SK-N-SH (cell line): ENCODE measurements around the gene TRIM47. TPM values are rescaled to one million over a fixed set of nuclear protein-coding genes. Genes with fewer than 3 reads are reported as not detected.
A peak's percentile ranks its signal among the peaks of the same experiment; 100 is the strongest.

Experiments used
- CTCF ChIA-PET: fragments of 300-600, 350-600 bp; formaldehyde crosslinking; extraction: SDS; loops from one replicate; lab custom pipeline; 2021; lab: Yijun Ruan, JAX
- POLR2A ChIA-PET: fragments of 350-600 bp; sonication (Branson Sonifier 250); formaldehyde crosslinking; extraction: SDS; loops from one replicate; lab custom pipeline; 2020; ENCODE audit warnings: antibody characterized with exemption, inconsistent platforms; lab: Yijun Ruan, JAX
- DNase-seq: peaks from one replicate; pipeline ENCODE4 v3.0.0; 2012
- H2AFZ ChIP-seq: fragments of 200-600 bp; sonication (generic); 2 replicates; pipeline ENCODE4 v1.8.1; 2016; ENCODE audit warnings: antibody characterized with exemption, mild to moderate bottlenecking, low read depth
- H3F3A ChIP-seq: fragments of 200-600 bp; sonication (generic); replicated peaks from 2 replicates; pipeline ENCODE3; 2016; ENCODE audit warnings: antibody characterized with exemption, mild to moderate bottlenecking; ENCODE audit not compliant: insufficient read depth
- H3K27ac ChIP-seq, 2 experiments: fragments of 200-500 bp in 1 of 2; fragments of 200-600 bp in 1 of 2; sonication (Bioruptor generic) in 1 of 2; sonication (generic), shearing (Covaris generic) in 1 of 2; 2 replicates each; pipeline versions ENCODE4 v1.5.1 to v1.6.1; 2014 to 2016; ENCODE audit warnings: low read depth in 2 of 2, inconsistent platforms in 1 of 2, low read length in 1 of 2, mild to moderate bottlenecking in 1 of 2, mixed read lengths in 1 of 2
- H3K27me3 ChIP-seq: fragments of 200-600 bp; sonication (generic), shearing (Covaris generic); 2 replicates; pipeline ENCODE4 v1.6.1; 2016; ENCODE audit warnings: mixed run types; ENCODE audit not compliant: insufficient read depth
- H3K36me3 ChIP-seq, 2 experiments: fragments of 200-500 bp in 1 of 2; fragments of 200-600 bp in 1 of 2; sonication (Bioruptor generic) in 1 of 2; sonication (generic) in 1 of 2; replicated peaks in 1 of 2; 2 replicates each; pipeline versions ENCODE3 to v1.5.1; 2014 to 2016; ENCODE audit warnings: low read length in 1 of 2, mild to moderate bottlenecking in 1 of 2; ENCODE audit not compliant: insufficient read depth in 2 of 2, control insufficient read depth in 1 of 2
- H3K4me1 ChIP-seq, 2 experiments: fragments of 200-500 bp in 1 of 2; fragments of 200-600 bp in 1 of 2; sonication (Bioruptor generic) in 1 of 2; sonication (generic), shearing (Covaris generic) in 1 of 2; 2 replicates each; pipeline versions ENCODE4 v1.5.1 to v1.6.1; 2014 to 2016; ENCODE audit warnings: low read depth in 1 of 2, low read length in 1 of 2, mixed run types in 1 of 2; ENCODE audit not compliant: insufficient read depth in 2 of 2, control insufficient read depth in 1 of 2
- H3K4me2 ChIP-seq: fragments of 200-600 bp; sonication (generic), shearing (Covaris generic); 2 replicates; pipeline ENCODE4 v1.6.1; 2017; ENCODE audit warnings: mixed run types
- H3K4me3 ChIP-seq, 2 experiments: fragments of 200-500 bp in 1 of 2; fragments of 200-600 bp in 1 of 2; sonication (Bioruptor generic) in 1 of 2; sonication (generic), shearing (Covaris generic) in 1 of 2; 2 replicates each; pipeline versions ENCODE4 v1.5.1 to v1.8.1; 2014 to 2016; ENCODE audit warnings: low read depth in 2 of 2, inconsistent platforms in 1 of 2, low read length in 1 of 2, mild to moderate bottlenecking in 1 of 2, mixed read lengths in 1 of 2, moderate library complexity in 1 of 2
- H3K79me2 ChIP-seq: fragments of 200-600 bp; sonication (generic); 2 replicates; pipeline ENCODE4 v1.8.1; 2017; ENCODE audit warnings: mild to moderate bottlenecking; ENCODE audit not compliant: insufficient read depth
- H3K9ac ChIP-seq: fragments of 200-600 bp; sonication (generic); 2 replicates; pipeline ENCODE4 v1.6.1; 2017; ENCODE audit warnings: mixed run types
- H3K9me2 ChIP-seq: fragments of 200-600 bp; sonication (generic); 2 replicates; pipeline ENCODE4 v1.6.1; 2017; ENCODE audit warnings: mixed run types
- H3K9me3 ChIP-seq: fragments of 200-600 bp; sonication (generic); 2 replicates; pipeline ENCODE4 v1.6.1; 2017; ENCODE audit warnings: mixed run types, mild to moderate bottlenecking, moderate library complexity
- H4K20me1 ChIP-seq: fragments of 200-600 bp; sonication (generic); 2 replicates; pipeline ENCODE4 v1.6.1; 2017; ENCODE audit warnings: mild to moderate bottlenecking, mixed run types; ENCODE audit not compliant: insufficient read depth
- CHD2 ChIP-seq: fragments of 150-350 bp; IDR thresholded peaks from 2 replicates; pipeline ENCODE4 v1.6.1; 2018; ENCODE audit warnings: low read length; ENCODE audit not compliant: partially characterized antibody
- CTCF ChIP-seq: fragments of 200-600 bp; sonication (generic); IDR thresholded peaks from 2 replicates; pipeline ENCODE4 v1.6.1; 2017; ENCODE audit warnings: antibody characterized with exemption, mild to moderate bottlenecking, moderate library complexity
- ELF1 ChIP-seq: IDR thresholded peaks from 2 replicates; pipeline ENCODE4 v1.4.0; 2012
- EP300 ChIP-seq, 2 experiments: IDR thresholded peaks; 2 replicates each; pipeline versions ENCODE4 v1.4.0 to v1.6.1; 2012; ENCODE audit warnings: borderline replicate concordance in 1 of 2, low read depth in 1 of 2, low read length in 1 of 2
- FOSL2 ChIP-seq: IDR thresholded peaks from 2 replicates; pipeline ENCODE4 v1.4.0; 2012; ENCODE audit warnings: low read depth, mild to moderate bottlenecking, moderate library complexity, borderline replicate concordance
- JUND ChIP-seq: IDR thresholded peaks from 2 replicates; pipeline ENCODE4 v1.4.0; 2012
- MXI1 ChIP-seq: IDR thresholded peaks from 2 replicates; pipeline ENCODE4 v1.6.1; 2012; ENCODE audit warnings: mild to moderate bottlenecking, low read depth, low read length, improper control_type of control experiment
- NFIC ChIP-seq: IDR thresholded peaks from 2 replicates; pipeline ENCODE4 v1.4.0; 2012; ENCODE audit warnings: borderline replicate concordance
- NRF1 ChIP-seq: IDR thresholded peaks from 2 replicates; pipeline ENCODE4 v1.6.1; 2012; ENCODE audit warnings: low read depth, mild to moderate bottlenecking, low read length
- RAD21 ChIP-seq: IDR thresholded peaks from 2 replicates; pipeline ENCODE4 v1.6.1; 2012; ENCODE audit warnings: mild to moderate bottlenecking, low read length
- SIN3A ChIP-seq: IDR thresholded peaks from 2 replicates; pipeline ENCODE4 v1.6.1; 2012; ENCODE audit warnings: low read depth, mild to moderate bottlenecking, low read length, moderate library complexity, borderline replicate concordance
- TAF1 ChIP-seq: IDR thresholded peaks from 2 replicates; pipeline ENCODE4 v1.6.1; 2012; ENCODE audit warnings: low read depth, mild to moderate bottlenecking, low read length, moderate library complexity, borderline replicate concordance
- TCF12 ChIP-seq: IDR thresholded peaks from 2 replicates; pipeline ENCODE4 v1.4.0; 2012
- YY1 ChIP-seq: IDR thresholded peaks from 2 replicates; pipeline ENCODE4 v1.4.0; 2012; ENCODE audit warnings: low read depth, mild to moderate bottlenecking
- WGBS: methylation state at CpG from one replicate; pipeline ENCODE4 v1.1.6; 2017; ENCODE audit warnings: low lambda C conversion rate; 5-methylcytosine and 5-hydroxymethylcytosine counted together
- polyA plus RNA-seq, 3 experiments: library from polyadenylated mRNA; depleted of rRNA; stranded (reverse); fragments of >200 nt; gene quantifications; 2 replicates each; pipeline ENCODE4 v1.2.3, GENCODE V29; 2012
- TF ChIP-seq, protein P1 (sequence below): IDR thresholded peaks from 2 replicates; pipeline ENCODE4 v1.4.0; 2012; ENCODE audit warnings: low read depth

The TRIM47 gene
- polyA plus RNA-seq, 1 of the 3 experiments (the other 2 are of a cell fraction): 5.1 TPM

DNA sequence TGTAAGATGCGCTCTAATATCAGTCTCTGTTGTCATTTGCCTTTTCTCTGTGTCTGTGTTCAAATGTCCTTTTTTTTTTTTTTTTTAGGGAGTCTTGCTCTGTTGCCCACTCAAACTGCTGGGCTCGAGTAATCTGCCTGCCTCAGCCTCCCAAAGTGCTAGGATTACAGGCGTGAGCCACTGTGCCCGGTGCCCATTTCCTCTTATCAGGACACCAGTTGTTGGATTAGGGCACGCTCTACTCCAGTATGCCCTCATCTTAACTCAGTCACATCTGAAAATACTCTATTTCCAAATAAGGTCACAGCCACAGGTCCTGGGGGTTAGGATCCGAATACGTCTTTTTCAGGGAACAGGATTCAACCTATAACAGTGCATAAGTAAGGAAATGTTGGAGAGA is 1.9 kb upstream of the TRIM47 start:
- H3K27ac ChIP-seq: no peak overlapping the region
- H4K20me1 ChIP-seq: no peaks in the 10 kb centered on the region; the same call in 1 of the 2 replicates
- no peak overlapping the region for H3K4me2 ChIP-seq
- H3K9me3 ChIP-seq: no peaks in the 10 kb centered on the region
- H3K9ac ChIP-seq: no peak overlapping the region
- WGBS: 88% methylated on average over 7 of the region's 7 CpGs
- H3K27me3 ChIP-seq: no peaks in the 10 kb centered on the region
- H3K4me1 ChIP-seq: peaks cover 18 to 27% of the 10 kb centered on the region in 2 experiments; a peak in 3 of 4 replicates
- no peak overlapping the region for H3K4me3 ChIP-seq
- H3K79me2 ChIP-seq: no peaks in the 10 kb centered on the region
- TF ChIP-seq SIN3A (no peak), TCF12 (no peak), TAF1 (no peak), FOSL2 (no peak), EP300 (IDR thresholded peaks at IDR 0.05; ENCODE audit: borderline replicate concordance in 1 of 2, low read depth in 1 of 2, low read length in 1 of 2) (no peak), ELF1 (no peak), NFIC (no peak), JUND (no peak), RAD21 (no peak), YY1 (no peak)
- no peaks in the 10 kb centered on the region for H3K36me3 ChIP-seq
- H3F3A ChIP-seq: peaks cover 33% of the 10 kb centered on the region
- POLR2A ChIA-PET: interaction anchor here (1.3 to 1.5 kb wide), 2 partner anchors 13 to 100 kb away, joined by 4 read pairs; no protein-coding TSS in a partner anchor
- H3K9me2 ChIP-seq: no peaks in the 10 kb centered on the region
- no peak for DNase-seq
- CTCF ChIA-PET: interaction anchor here (0.7 to 15.4 kb wide), 3 partner anchors 13 to 97 kb away, joined by 3 to 214 read pairs (median 12); partner anchors contain the start of gene TRIM65
- no peak overlapping the region for H2AFZ ChIP-seq

- peak; percentile 93 for DNase-seq
- WGBS: 7% methylated on average over 11 of the region's 56 CpGs
Observed at GRCh38 chr17:75877752-75878173, 618 bp downstream of the TRIM47 start.

More at GRCh38 chr17:75877752-75878173, 618 bp downstream of the TRIM47 start:
- Histone ChIP-seq H3K9me3 (no peaks in the 10 kb centered on the region), H2AFZ (peak overlapping the region; percentile 74), H3K4me3 (peak overlapping the region; percentile 34 to 49), H3K9ac (no peak overlapping the region; the same call in 1 of the 2 replicates), H3K4me1 (peaks cover 27 to 32% of the 10 kb centered on the region in 2 experiments; a peak in 3 of 4 replicates), H3K36me3 (no peaks in the 10 kb centered on the region), H3K27ac (peak overlapping the region in 1 of 2 experiments; percentile 87; a peak in 1 of 4 replicates), H3K9me2 (no peaks in the 10 kb centered on the region), H3K27me3 (no peaks in the 10 kb centered on the region), H3F3A (peaks cover 33% of the 10 kb centered on the region), H3K4me2 (peak overlapping the region; percentile 76), H3K79me2 (no peaks in the 10 kb centered on the region), H4K20me1 (no peaks in the 10 kb centered on the region; the same call in 1 of the 2 replicates)
- ChIA-PET CTCF (interaction anchor here (0.6 to 15.4 kb wide), 21 partner anchors 10 to 130 kb away, joined by 3 to 214 read pairs (median 5); partner anchors contain the start of genes ACOX1, MRPL38, TEN1 and TRIM65), POLR2A (interaction anchor here (1.0 to 2.2 kb wide), 3 partner anchors 9 to 22 kb away, joined by 4 to 9 read pairs (median 4); partner anchors contain the start of gene WBP2)
- TF ChIP-seq CHD2 (no peak), TAF1 (no peak), NFIC (no peak), NRF1 (peak; percentile 46), MXI1 (peak; percentile 74), CTCF (peak; percentile 15; the same call in 1 of the 2 replicates), RAD21 (peak; percentile 34; the same call in 1 of the 2 replicates)
- TF ChIP-seq, protein P1, sequence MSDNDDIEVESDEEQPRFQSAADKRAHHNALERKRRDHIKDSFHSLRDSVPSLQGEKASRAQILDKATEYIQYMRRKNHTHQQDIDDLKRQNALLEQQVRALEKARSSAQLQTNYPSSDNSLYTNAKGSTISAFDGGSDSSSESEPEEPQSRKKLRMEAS: peak; percentile 78
